ENCODE measurements around the gene SPCS1. TPM values are rescaled to one million over a fixed set of nuclear protein-coding genes. Genes with fewer than 3 reads are reported as not detected.

The SPCS1 gene
- total and polyA plus RNA-seq, 7 donors = 55.7 to 133 (median 85.6) TPM

- 91 to 96% (median 96%) methylated on average over 4 of the region's 4 CpGs for WGBS, 3 donors
- no peak overlapping the region for H3K4me3 ChIP-seq
- intact Hi-C loops (cut with DNase I) = no loop called here
- no peaks in the 10 kb centered on the region for H3K4me1 ChIP-seq
- no peak for TF ChIP-seq CTCF (IDR thresholded peaks at IDR 0.05)
- no peak overlapping the region for H3K27ac ChIP-seq
- no peaks in the 10 kb centered on the region for H3K27me3 ChIP-seq (ENCODE audit: insufficient read depth in 3 of 3, low read length in 2 of 3)
- DNase-seq (no peak), ATAC-seq (no peak)
- H3K36me3 ChIP-seq (ENCODE audit: insufficient read depth in 1 of 2, low read depth in 1 of 2) = peaks cover 35 to 76% of the 10 kb centered on the region in 2 donors
- H3K9me3 ChIP-seq = no peaks in the 10 kb centered on the region
Measured at GRCh38 chr3:52697632-52697965, 8.3 kb upstream of the SPCS1 start.

- Histone ChIP-seq H3K36me3 (ENCODE audit: insufficient read depth in 1 of 2, low read depth in 1 of 2) (peaks cover 0 to 30% of the 10 kb centered on the region in 2 donors), H3K4me1 (peaks cover 25% of the 10 kb centered on the region), H3K27me3 (ENCODE audit: insufficient read depth in 3 of 3, low read length in 2 of 3) (no peaks in the 10 kb centered on the region), H3K27ac (peak overlapping the region; percentile 1), H3K4me3 (no peak overlapping the region), H3K9me3 (no peaks in the 10 kb centered on the region)
- WGBS, 3 donors = 89 to 91% (median 90%) methylated on average over 7 of the region's 7 CpGs
- ATAC-seq (no peak), DNase-seq (no peak)
- TF ChIP-seq CTCF (IDR thresholded peaks at IDR 0.05) = no peak
- intact Hi-C loops (cut with DNase I) = no loop called here
Measured at GRCh38 chr3:52703341-52703740, 2.6 kb upstream of the SPCS1 start.

- peak in 1 of 2 donors; percentile 54 for DNase-seq
- no peak for TF ChIP-seq CTCF (IDR thresholded peaks at IDR 0.05)
- Histone ChIP-seq H3K27me3 (ENCODE audit: insufficient read depth in 3 of 3, low read length in 2 of 3) (no peaks in the 10 kb centered on the region), H3K9me3 (no peaks in the 10 kb centered on the region), H3K27ac (peak overlapping the region; percentile 83), H3K4me3 (peak overlapping the region; percentile 90), H3K4me1 (peaks cover 25% of the 10 kb centered on the region), H3K36me3 (ENCODE audit: insufficient read depth in 1 of 2, low read depth in 1 of 2) (peaks cover 0 to 30% of the 10 kb centered on the region in 2 donors)
- peak; percentile 3 to 26 (median 13) for ATAC-seq
- WGBS, 3 donors = 1 to 2% (median 2%) methylated on average over 22 of the region's 22 CpGs
- intact Hi-C loops (cut with DNase I) = loop anchor here (2.0 kb wide), 2 partner anchors 18 to 20 kb away; partner anchors contain the start of genes GNL3 (in 1 of the 2) and PBRM1 (in 1 of the 2)
Measured at GRCh38 chr3:52704611-52705437, 1.1 kb upstream of the SPCS1 start.

- TF ChIP-seq CTCF (IDR thresholded peaks at IDR 0.05) = no peak
- intact Hi-C loops (cut with DNase I) = loop anchor here (2.0 kb wide), 2 partner anchors 19 to 21 kb away; partner anchors contain the start of genes GNL3 (in 1 of the 2) and PBRM1 (in 1 of the 2)
- Histone ChIP-seq H3K4me1 (peaks cover 25% of the 10 kb centered on the region), H3K27ac (peak overlapping the region; percentile 83), H3K27me3 (ENCODE audit: insufficient read depth in 3 of 3, low read length in 2 of 3) (no peaks in the 10 kb centered on the region), H3K4me3 (peak overlapping the region; percentile 90), H3K36me3 (ENCODE audit: insufficient read depth in 1 of 2, low read depth in 1 of 2) (peaks cover 0 to 28% of the 10 kb centered on the region in 2 donors), H3K9me3 (no peaks in the 10 kb centered on the region)
- DNase-seq (no peak), ATAC-seq (no peak)
- 0% methylated on average over 24 to 25 of the region's 25 CpGs for WGBS, 3 donors
Measured at GRCh38 chr3:52705438-52705687, 543 bp upstream of the SPCS1 start.
